ENCODE results near the gene TMEM204.

TMEM204 gene

DNA sequence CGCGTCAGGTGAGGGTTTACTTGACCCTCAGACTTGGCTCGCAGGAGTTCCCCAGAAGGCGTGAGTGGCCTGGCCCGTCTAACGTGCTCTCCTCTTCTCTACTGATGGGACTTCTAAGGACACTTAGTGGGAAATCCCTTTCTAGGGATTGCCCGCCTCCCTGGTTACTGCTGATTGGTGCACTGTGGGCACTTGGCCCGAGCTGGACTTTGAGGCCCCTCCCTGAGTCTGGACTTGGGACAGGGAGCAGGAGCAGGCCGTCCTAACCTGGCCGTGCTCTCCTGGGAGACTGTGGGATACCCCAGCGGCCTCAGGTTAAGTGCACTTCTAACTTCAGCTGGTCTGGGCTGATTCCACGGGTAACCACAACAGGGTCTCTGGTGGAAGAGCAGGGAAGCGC is 63.7 kb downstream of the TMEM204 start:
- Histone ChIP-seq H3K23ac (ENCODE audit: low read length) (no peak overlapping the region), H3K79me2 (ENCODE audit: control insufficient read depth, insufficient read depth, low read length, poor library complexity) (no peaks in the 10 kb centered on the region), H3K4me3 (ENCODE audit: low read depth, low read length) (no peak overlapping the region), H4K91ac (ENCODE audit: low read depth, low read length) (no peak overlapping the region), H2AK5ac (ENCODE audit: low read length) (no peak overlapping the region), H2BK120ac (ENCODE audit: insufficient read depth, low read length, poor library complexity) (no peak overlapping the region), H2AFZ (ENCODE audit: insufficient read depth, low read length, poor library complexity) (no peak overlapping the region), H2BK12ac (ENCODE audit: low read length) (no peak overlapping the region), H3K9ac (ENCODE audit: low read length) (no peak overlapping the region), H3K4ac (ENCODE audit: low read depth, low read length) (no peak overlapping the region), H3K9me3 (ENCODE audit: insufficient read depth, low read depth, low read length) (peaks cover 8% of the 10 kb centered on the region), H3K36me3 (ENCODE audit: control insufficient read depth in 1 of 2, insufficient read depth in 2 of 2, low read length in 2 of 2) (peaks cover 6 to 9% of the 10 kb centered on the region in 2 experiments), H3K4me2 (ENCODE audit: low read length) (no peak overlapping the region), H4K12ac (ENCODE audit: low read depth, low read length) (no peak overlapping the region), H3K27me3 (ENCODE audit: insufficient read depth, low read length) (no peaks in the 10 kb centered on the region), H3K79me1 (ENCODE audit: low read length) (no peaks in the 10 kb centered on the region), H3K27ac (ENCODE audit: low read depth, low read length) (no peak overlapping the region), H3K4me1 (ENCODE audit: control insufficient read depth in 1 of 2, insufficient read depth in 2 of 2, low read length in 2 of 2) (no peaks in the 10 kb centered on the region), H2BK5ac (ENCODE audit: low read depth, low read length, poor library complexity) (no peak overlapping the region), H3K18ac (ENCODE audit: low read length) (no peak overlapping the region), H4K8ac (ENCODE audit: low read depth, low read length) (no peak overlapping the region), H3K14ac (ENCODE audit: low read length) (no peak overlapping the region)
- no CpG with 5 or more reads among the region's 13 CpGs for WGBS (ENCODE audit: extremely low coverage, insufficient coverage, insufficient read length)
- peak; percentile 20 to 43 for DNase-seq

DNA sequence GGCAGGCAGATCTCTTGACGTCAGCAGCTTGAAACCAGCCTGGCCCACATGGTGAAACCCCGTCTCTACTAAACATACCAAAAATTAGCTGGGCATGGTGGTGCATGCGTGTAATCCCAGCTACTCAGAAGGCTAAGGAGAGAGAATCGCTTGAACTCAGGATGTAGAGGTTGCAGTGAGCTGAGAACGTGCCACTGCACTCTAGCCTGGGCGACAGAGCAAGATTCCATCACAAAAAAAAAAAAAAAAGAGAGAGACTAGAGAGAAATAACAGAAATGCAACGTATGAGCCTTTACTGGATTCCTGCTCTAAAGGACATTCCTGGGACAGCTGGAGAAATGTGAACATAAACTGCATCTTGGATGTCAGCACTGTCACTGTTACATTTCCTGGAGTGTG is 67.6 kb downstream of the TMEM204 start:
- peaks cover 10 to 12% of the 10 kb centered on the region in 2 experiments for H3K36me3 ChIP-seq (ENCODE audit: control insufficient read depth in 1 of 2, insufficient read depth in 2 of 2, low read length in 2 of 2)
- no peak overlapping the region for H3K4me2 ChIP-seq (ENCODE audit: low read length)
- H2AK5ac ChIP-seq (ENCODE audit: low read length): no peak overlapping the region
- no peak overlapping the region for H4K8ac ChIP-seq (ENCODE audit: low read depth, low read length)
- H2AFZ ChIP-seq (ENCODE audit: insufficient read depth, low read length, poor library complexity): no peak overlapping the region
- no peak overlapping the region for H3K4me3 ChIP-seq (ENCODE audit: low read depth, low read length)
- H3K27ac ChIP-seq (ENCODE audit: low read depth, low read length): no peak overlapping the region
- H4K91ac ChIP-seq (ENCODE audit: low read depth, low read length): no peak overlapping the region
- H3K79me2 ChIP-seq (ENCODE audit: control insufficient read depth, insufficient read depth, low read length, poor library complexity): no peaks in the 10 kb centered on the region
- no peak overlapping the region for H2BK120ac ChIP-seq (ENCODE audit: insufficient read depth, low read length, poor library complexity)
- no peak overlapping the region for H3K23ac ChIP-seq (ENCODE audit: low read length)
- H3K14ac ChIP-seq (ENCODE audit: low read length): no peak overlapping the region
- H3K4me1 ChIP-seq (ENCODE audit: control insufficient read depth in 1 of 2, insufficient read depth in 2 of 2, low read length in 2 of 2): no peaks in the 10 kb centered on the region
- H4K12ac ChIP-seq (ENCODE audit: low read depth, low read length): no peak overlapping the region
- H3K27me3 ChIP-seq (ENCODE audit: insufficient read depth, low read length): no peaks in the 10 kb centered on the region
- H2BK12ac ChIP-seq (ENCODE audit: low read length): no peak overlapping the region
- H3K79me1 ChIP-seq (ENCODE audit: low read length): no peaks in the 10 kb centered on the region
- WGBS (ENCODE audit: extremely low coverage, insufficient coverage, insufficient read length): no CpG with 5 or more reads among the region's 7 CpGs
- H3K4ac ChIP-seq (ENCODE audit: low read depth, low read length): no peak overlapping the region
- no peak overlapping the region for H3K18ac ChIP-seq (ENCODE audit: low read length)
- no peak overlapping the region for H2BK5ac ChIP-seq (ENCODE audit: low read depth, low read length, poor library complexity)
- DNase-seq: peak; percentile 55 to 84
- peaks cover 5% of the 10 kb centered on the region for H3K9me3 ChIP-seq (ENCODE audit: insufficient read depth, low read depth, low read length)
- H3K9ac ChIP-seq (ENCODE audit: low read length): no peak overlapping the region

DNA sequence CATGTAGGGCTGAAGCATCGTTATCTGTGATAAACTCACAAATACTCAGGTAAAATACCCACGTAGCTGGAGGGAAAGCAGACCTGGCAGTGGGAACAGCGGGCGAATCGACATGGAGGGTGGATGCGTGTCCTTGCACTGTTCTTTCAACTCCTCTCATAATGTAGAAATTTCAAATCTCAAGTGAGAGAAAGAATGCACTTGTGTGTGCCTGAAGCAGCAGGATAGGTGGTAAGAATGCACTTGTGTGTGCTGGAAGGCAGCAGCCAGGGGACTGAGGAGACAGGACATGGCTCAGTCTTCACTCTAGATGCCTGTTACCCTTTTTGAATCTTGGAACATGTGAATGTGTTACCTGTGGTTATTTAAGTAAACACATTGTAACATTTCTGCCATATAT is 68.0 kb downstream of the TMEM204 start:
- Histone ChIP-seq H3K79me2 (ENCODE audit: control insufficient read depth, insufficient read depth, low read length, poor library complexity) (no peaks in the 10 kb centered on the region), H3K18ac (ENCODE audit: low read length) (no peak overlapping the region), H3K27ac (ENCODE audit: low read depth, low read length) (no peak overlapping the region), H2BK12ac (ENCODE audit: low read length) (no peak overlapping the region), H3K27me3 (ENCODE audit: insufficient read depth, low read length) (no peaks in the 10 kb centered on the region), H3K79me1 (ENCODE audit: low read length) (no peaks in the 10 kb centered on the region), H3K4ac (ENCODE audit: low read depth, low read length) (no peak overlapping the region), H4K12ac (ENCODE audit: low read depth, low read length) (no peak overlapping the region), H3K36me3 (ENCODE audit: control insufficient read depth in 1 of 2, insufficient read depth in 2 of 2, low read length in 2 of 2) (peaks cover 10 to 12% of the 10 kb centered on the region in 2 experiments), H3K9me3 (ENCODE audit: insufficient read depth, low read depth, low read length) (peaks cover 5% of the 10 kb centered on the region), H2AFZ (ENCODE audit: insufficient read depth, low read length, poor library complexity) (no peak overlapping the region), H2AK5ac (ENCODE audit: low read length) (no peak overlapping the region), H3K4me1 (ENCODE audit: control insufficient read depth in 1 of 2, insufficient read depth in 2 of 2, low read length in 2 of 2) (no peaks in the 10 kb centered on the region), H3K4me2 (ENCODE audit: low read length) (no peak overlapping the region), H3K9ac (ENCODE audit: low read length) (no peak overlapping the region), H4K91ac (ENCODE audit: low read depth, low read length) (no peak overlapping the region), H3K14ac (ENCODE audit: low read length) (no peak overlapping the region), H3K4me3 (ENCODE audit: low read depth, low read length) (no peak overlapping the region), H2BK5ac (ENCODE audit: low read depth, low read length, poor library complexity) (no peak overlapping the region), H2BK120ac (ENCODE audit: insufficient read depth, low read length, poor library complexity) (no peak overlapping the region), H4K8ac (ENCODE audit: low read depth, low read length) (no peak overlapping the region), H3K23ac (ENCODE audit: low read length) (no peak overlapping the region)
- no peak for DNase-seq
- no CpG with 5 or more reads among the region's 6 CpGs for WGBS (ENCODE audit: extremely low coverage, insufficient coverage, insufficient read length)

DNA sequence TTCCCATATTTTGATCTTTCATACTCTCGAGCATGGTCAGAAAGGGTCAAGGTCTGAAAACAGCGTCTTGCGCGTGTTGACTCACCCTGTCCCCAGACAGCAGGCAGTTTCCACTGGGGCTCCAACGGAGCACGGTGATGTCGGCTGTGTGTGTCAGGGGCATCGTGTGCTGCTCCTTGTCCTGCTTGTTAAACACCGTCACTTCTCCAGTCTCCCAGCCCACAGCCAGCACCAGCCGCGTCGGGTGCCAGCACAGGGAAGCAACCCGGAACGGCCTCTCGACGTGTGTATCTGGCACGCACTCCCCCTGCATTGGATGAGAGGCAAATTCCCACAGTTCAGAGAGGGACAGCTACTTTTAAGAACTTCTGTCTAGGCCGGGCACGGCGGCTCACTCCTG is 68.8 kb downstream of the TMEM204 start:
- no peaks in the 10 kb centered on the region for H3K4me1 ChIP-seq (ENCODE audit: control insufficient read depth in 1 of 2, insufficient read depth in 2 of 2, low read length in 2 of 2)
- H2AK5ac ChIP-seq (ENCODE audit: low read length): no peak overlapping the region
- no peak overlapping the region for H3K27ac ChIP-seq (ENCODE audit: low read depth, low read length)
- no peak overlapping the region for H2AFZ ChIP-seq (ENCODE audit: insufficient read depth, low read length, poor library complexity)
- no peak overlapping the region for H3K9ac ChIP-seq (ENCODE audit: low read length)
- DNase-seq: peak in 1 of 2 donors; percentile 31
- H3K27me3 ChIP-seq (ENCODE audit: insufficient read depth, low read length): no peaks in the 10 kb centered on the region
- no peaks in the 10 kb centered on the region for H3K79me2 ChIP-seq (ENCODE audit: control insufficient read depth, insufficient read depth, low read length, poor library complexity)
- no peak overlapping the region for H3K23ac ChIP-seq (ENCODE audit: low read length)
- peaks cover 9 to 18% of the 10 kb centered on the region in 2 experiments for H3K36me3 ChIP-seq (ENCODE audit: control insufficient read depth in 1 of 2, insufficient read depth in 2 of 2, low read length in 2 of 2)
- H3K9me3 ChIP-seq (ENCODE audit: insufficient read depth, low read depth, low read length): peaks cover 3% of the 10 kb centered on the region
- no peak overlapping the region for H4K8ac ChIP-seq (ENCODE audit: low read depth, low read length)
- H3K4me3 ChIP-seq (ENCODE audit: low read depth, low read length): no peak overlapping the region
- WGBS (ENCODE audit: extremely low coverage, insufficient coverage, insufficient read length): no CpG with 5 or more reads among the region's 20 CpGs
- H3K14ac ChIP-seq (ENCODE audit: low read length): no peak overlapping the region
- H4K91ac ChIP-seq (ENCODE audit: low read depth, low read length): no peak overlapping the region
- H3K18ac ChIP-seq (ENCODE audit: low read length): no peak overlapping the region
- no peak overlapping the region for H3K4ac ChIP-seq (ENCODE audit: low read depth, low read length)
- no peak overlapping the region for H2BK120ac ChIP-seq (ENCODE audit: insufficient read depth, low read length, poor library complexity)
- H3K79me1 ChIP-seq (ENCODE audit: low read length): no peaks in the 10 kb centered on the region
- H2BK5ac ChIP-seq (ENCODE audit: low read depth, low read length, poor library complexity): no peak overlapping the region
- no peak overlapping the region for H3K4me2 ChIP-seq (ENCODE audit: low read length)
- H2BK12ac ChIP-seq (ENCODE audit: low read length): no peak overlapping the region
- no peak overlapping the region for H4K12ac ChIP-seq (ENCODE audit: low read depth, low read length)

Data from trophoblast cell (in vitro differentiated cells and primary cell).